ENCODE results near the gene FER1L5.

The FER1L5 gene

GRCh38 chr2:96688649-96689430 is 46.3 kb downstream of the FER1L5 start:
- no peaks in the 10 kb centered on the region for H3F3A ChIP-seq (ENCODE audit: low read depth)

GRCh38 chr2:96689431-96689991 is 46.9 kb downstream of the FER1L5 start:
- Histone ChIP-seq H4K20me1 (ENCODE audit: insufficient read depth, low read length, poor library complexity, severe bottlenecking) (no peaks in the 10 kb centered on the region), H3K4me1 (ENCODE audit: insufficient read depth, low read length, poor library complexity, severe bottlenecking) (no peaks in the 10 kb centered on the region), H3K9ac (ENCODE audit: low read depth, low read length, poor library complexity, severe bottlenecking) (no peak overlapping the region), H3K36me3 (ENCODE audit: insufficient read depth, low read length) (no peaks in the 10 kb centered on the region), H3F3A (ENCODE audit: low read depth) (no peaks in the 10 kb centered on the region), H2AFZ (ENCODE audit: low read length) (no peak overlapping the region), H3K79me2 (ENCODE audit: insufficient read depth, low read length) (no peaks in the 10 kb centered on the region), H3K9me3 (ENCODE audit: insufficient read depth, low read depth, low read length) (no peaks in the 10 kb centered on the region), H3K9me2 (replicated peaks; ENCODE audit: low read depth, low read length) (no peaks in the 10 kb centered on the region), H3K27me3 (ENCODE audit: insufficient read depth, low read length, poor library complexity, severe bottlenecking) (no peaks in the 10 kb centered on the region), H3K4me2 (ENCODE audit: low read depth, low read length, poor library complexity, severe bottlenecking) (no peak overlapping the region), H3K4me3 (ENCODE audit: low read length, poor library complexity, severe bottlenecking) (no peak overlapping the region)
- TF ChIP-seq, protein P1, sequence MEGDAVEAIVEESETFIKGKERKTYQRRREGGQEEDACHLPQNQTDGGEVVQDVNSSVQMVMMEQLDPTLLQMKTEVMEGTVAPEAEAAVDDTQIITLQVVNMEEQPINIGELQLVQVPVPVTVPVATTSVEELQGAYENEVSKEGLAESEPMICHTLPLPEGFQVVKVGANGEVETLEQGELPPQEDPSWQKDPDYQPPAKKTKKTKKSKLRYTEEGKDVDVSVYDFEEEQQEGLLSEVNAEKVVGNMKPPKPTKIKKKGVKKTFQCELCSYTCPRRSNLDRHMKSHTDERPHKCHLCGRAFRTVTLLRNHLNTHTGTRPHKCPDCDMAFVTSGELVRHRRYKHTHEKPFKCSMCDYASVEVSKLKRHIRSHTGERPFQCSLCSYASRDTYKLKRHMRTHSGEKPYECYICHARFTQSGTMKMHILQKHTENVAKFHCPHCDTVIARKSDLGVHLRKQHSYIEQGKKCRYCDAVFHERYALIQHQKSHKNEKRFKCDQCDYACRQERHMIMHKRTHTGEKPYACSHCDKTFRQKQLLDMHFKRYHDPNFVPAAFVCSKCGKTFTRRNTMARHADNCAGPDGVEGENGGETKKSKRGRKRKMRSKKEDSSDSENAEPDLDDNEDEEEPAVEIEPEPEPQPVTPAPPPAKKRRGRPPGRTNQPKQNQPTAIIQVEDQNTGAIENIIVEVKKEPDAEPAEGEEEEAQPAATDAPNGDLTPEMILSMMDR (conservative IDR thresholded peaks at IDR 0.05; ENCODE audit: low read length) = no peak
- TF ChIP-seq EZH2phosphoT487 (IDR thresholded peaks at IDR 0.05; ENCODE audit: borderline replicate concordance) = no peak

More at GRCh38 chr2:96688649-96689430, 46.3 kb downstream of the FER1L5 start:
- Histone ChIP-seq H3K79me2 (ENCODE audit: insufficient read depth, low read length) (no peaks in the 10 kb centered on the region), H3K9ac (ENCODE audit: low read depth, low read length, poor library complexity, severe bottlenecking) (no peak overlapping the region), H4K20me1 (ENCODE audit: insufficient read depth, low read length, poor library complexity, severe bottlenecking) (no peaks in the 10 kb centered on the region), H2AFZ (ENCODE audit: low read length) (no peak overlapping the region), H3K9me3 (ENCODE audit: insufficient read depth, low read depth, low read length) (no peaks in the 10 kb centered on the region), H3K4me2 (ENCODE audit: low read depth, low read length, poor library complexity, severe bottlenecking) (no peak overlapping the region), H3K36me3 (ENCODE audit: insufficient read depth, low read length) (no peaks in the 10 kb centered on the region), H3K4me1 (ENCODE audit: insufficient read depth, low read length, poor library complexity, severe bottlenecking) (no peaks in the 10 kb centered on the region), H3K9me2 (replicated peaks; ENCODE audit: low read depth, low read length) (no peaks in the 10 kb centered on the region), H3K27me3 (ENCODE audit: insufficient read depth, low read length, poor library complexity, severe bottlenecking) (no peaks in the 10 kb centered on the region), H3K4me3 (ENCODE audit: low read length, poor library complexity, severe bottlenecking) (no peak overlapping the region)
- TF ChIP-seq EZH2phosphoT487 (IDR thresholded peaks at IDR 0.05; ENCODE audit: borderline replicate concordance) = no peak
- TF ChIP-seq, protein P1 (conservative IDR thresholded peaks at IDR 0.05; ENCODE audit: low read length) = no peak

- no peak for TF ChIP-seq EZH2phosphoT487 (IDR thresholded peaks at IDR 0.05; ENCODE audit: borderline replicate concordance)
- TF ChIP-seq, protein P1 (conservative IDR thresholded peaks at IDR 0.05; ENCODE audit: low read length) = no peak
- H3K9ac ChIP-seq (ENCODE audit: low read depth, low read length, poor library complexity, severe bottlenecking) = no peak overlapping the region
- no peaks in the 10 kb centered on the region for H3K27me3 ChIP-seq (ENCODE audit: insufficient read depth, low read length, poor library complexity, severe bottlenecking)
- no peak overlapping the region for H2AFZ ChIP-seq (ENCODE audit: low read length)
- H3K79me2 ChIP-seq (ENCODE audit: insufficient read depth, low read length) = no peaks in the 10 kb centered on the region
- H3F3A ChIP-seq (ENCODE audit: low read depth) = no peaks in the 10 kb centered on the region
- no peaks in the 10 kb centered on the region for H3K9me2 ChIP-seq (replicated peaks; ENCODE audit: low read depth, low read length)
- H3K9me3 ChIP-seq (ENCODE audit: insufficient read depth, low read depth, low read length) = no peaks in the 10 kb centered on the region
- H3K4me1 ChIP-seq (ENCODE audit: insufficient read depth, low read length, poor library complexity, severe bottlenecking) = no peaks in the 10 kb centered on the region
- no peaks in the 10 kb centered on the region for H4K20me1 ChIP-seq (ENCODE audit: insufficient read depth, low read length, poor library complexity, severe bottlenecking)
- no peak overlapping the region for H3K4me2 ChIP-seq (ENCODE audit: low read depth, low read length, poor library complexity, severe bottlenecking)
- H3K36me3 ChIP-seq (ENCODE audit: insufficient read depth, low read length) = no peaks in the 10 kb centered on the region
- H3K4me3 ChIP-seq (ENCODE audit: low read length, poor library complexity, severe bottlenecking) = no peak overlapping the region
Measured at GRCh38 chr2:96690306-96691021, 47.9 kb downstream of the FER1L5 start.

All from Loucy (cell line).